Testis (tissue), 3 donors: Measurements from ENCODE around the gene SLC22A12. TPM values are rescaled to one million over a fixed set of nuclear protein-coding genes. Genes with fewer than 3 reads are reported as not detected.

ENCODE experiments used
- DNase-seq: peaks from one replicate; pipeline ENCODE4 v3.0.0-alpha.2; 2019
- H3K27ac ChIP-seq, 2 donors: fragments of 200-600 bp; sonication (generic); one replicate each; pipeline ENCODE4 v1.5.1; 2019
- H3K27me3 ChIP-seq: fragments of 200-600 bp; sonication (generic); one replicate; pipeline ENCODE4 v1.5.1; 2019
- H3K36me3 ChIP-seq: fragments of 200-600 bp; sonication (generic); one replicate; pipeline ENCODE4 v1.5.1; 2017; ENCODE audit warnings: low read depth; ENCODE audit errors: missing control alignments
- H3K4me1 ChIP-seq: fragments of 200-600 bp; sonication (generic); one replicate; pipeline ENCODE4 v1.5.1; 2019
- H3K4me3 ChIP-seq, 2 donors: fragments of 200-600 bp; sonication (generic); one replicate each; pipeline ENCODE4 v1.5.1; 2017 to 2019
- H3K9me3 ChIP-seq: fragments of 200-600 bp; sonication (generic); one replicate; pipeline ENCODE4 v1.5.1; 2017
- POLR2A ChIP-seq: fragments of 450-650 bp; IDR thresholded peaks from one replicate; pipeline ENCODE4 v1.6.1; 2017; ENCODE audit warnings: antibody characterized with exemption, mild to moderate bottlenecking, moderate library complexity
- WGBS, 2 donors: methylation state at CpG; one replicate each; pipeline ENCODE4 v1.1.5; 2018; 5-methylcytosine and 5-hydroxymethylcytosine counted together
- intact Hi-C: fragments of 100-400 bp; cut with DNase I; formaldehyde crosslinking; loops from one replicate; pipeline ENCODE4 v1.15.1; 2023; ENCODE audit warnings: low total_unique reads
- polyA plus RNA-seq: library from polyadenylated mRNA; stranded (reverse); fragments of 350-450 nt; fragmentation: Illumina TruSeq; extraction: RNeasy Lipid Tissue Mini Kit (QIAGEN cat#74804); gene quantifications from one replicate; pipeline ENCODE4 v1.2.3, GENCODE V29; 2014; ENCODE audit warnings: low read depth, low replicate concordance; ENCODE audit not compliant: insufficient read depth
- total RNA-seq, 2 donors: library from RNA; depleted of rRNA; stranded (reverse); fragments of >200 nt; gene quantifications; one replicate each; pipeline ENCODE4 v1.2.3, GENCODE V29; 2016
- TF ChIP-seq, protein P1 (sequence below), 3 experiments: fragments of 450-650 bp in 2 of 3; fragments of 200-600 bp in 1 of 3; sonication (generic) in 1 of 3; IDR thresholded peaks; one replicate each; pipeline ENCODE4 v1.5.1; 2016 to 2019; ENCODE audit warnings: antibody characterized with exemption in 3 of 3, mild to moderate bottlenecking in 2 of 3, moderate library complexity in 1 of 3

SLC22A12 gene
- total and polyA plus RNA-seq, 3 donors from 2014 or later: not detected

DNA sequence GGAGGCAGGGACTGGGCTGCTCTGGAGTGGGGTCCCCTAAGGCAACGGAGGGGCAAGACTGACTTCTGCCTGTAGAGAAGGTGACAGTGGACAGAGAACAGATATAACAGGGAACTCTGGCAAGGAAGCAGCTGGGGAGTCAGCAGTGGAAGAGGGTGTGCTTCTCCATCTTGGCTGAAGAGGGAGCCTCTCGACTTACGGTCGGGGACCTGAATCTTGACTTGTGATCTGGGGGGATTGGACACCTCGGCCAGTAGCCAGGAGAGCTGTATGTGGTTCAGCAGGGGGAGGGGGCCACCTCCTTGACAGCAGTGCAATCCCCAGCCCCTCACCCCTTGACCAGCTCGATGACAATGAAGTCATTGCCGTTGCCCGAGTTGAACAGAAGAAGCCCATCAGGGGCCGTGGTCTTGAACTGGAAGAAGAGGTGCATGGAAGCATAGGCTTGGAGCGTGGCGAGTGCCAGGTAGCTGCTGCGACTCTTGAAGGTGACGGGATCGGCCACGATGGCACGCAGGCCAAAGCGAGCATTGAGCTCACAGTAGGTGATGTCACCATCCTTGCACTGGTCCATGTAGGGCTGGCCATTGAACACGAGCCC is 60.0 kb downstream of the SLC22A12 start:
- Histone ChIP-seq H3K27ac (no peak overlapping the region), H3K27me3 (no peaks in the 10 kb centered on the region), H3K4me3 (no peak overlapping the region), H3K4me1 (peaks cover 10% of the 10 kb centered on the region), H3K9me3 (no peaks in the 10 kb centered on the region), H3K36me3 (no peaks in the 10 kb centered on the region)
- DNase-seq: no peak
- no peak for TF ChIP-seq POLR2A
- TF ChIP-seq, protein P1, sequence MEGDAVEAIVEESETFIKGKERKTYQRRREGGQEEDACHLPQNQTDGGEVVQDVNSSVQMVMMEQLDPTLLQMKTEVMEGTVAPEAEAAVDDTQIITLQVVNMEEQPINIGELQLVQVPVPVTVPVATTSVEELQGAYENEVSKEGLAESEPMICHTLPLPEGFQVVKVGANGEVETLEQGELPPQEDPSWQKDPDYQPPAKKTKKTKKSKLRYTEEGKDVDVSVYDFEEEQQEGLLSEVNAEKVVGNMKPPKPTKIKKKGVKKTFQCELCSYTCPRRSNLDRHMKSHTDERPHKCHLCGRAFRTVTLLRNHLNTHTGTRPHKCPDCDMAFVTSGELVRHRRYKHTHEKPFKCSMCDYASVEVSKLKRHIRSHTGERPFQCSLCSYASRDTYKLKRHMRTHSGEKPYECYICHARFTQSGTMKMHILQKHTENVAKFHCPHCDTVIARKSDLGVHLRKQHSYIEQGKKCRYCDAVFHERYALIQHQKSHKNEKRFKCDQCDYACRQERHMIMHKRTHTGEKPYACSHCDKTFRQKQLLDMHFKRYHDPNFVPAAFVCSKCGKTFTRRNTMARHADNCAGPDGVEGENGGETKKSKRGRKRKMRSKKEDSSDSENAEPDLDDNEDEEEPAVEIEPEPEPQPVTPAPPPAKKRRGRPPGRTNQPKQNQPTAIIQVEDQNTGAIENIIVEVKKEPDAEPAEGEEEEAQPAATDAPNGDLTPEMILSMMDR (IDR thresholded peaks at IDR 0.05): peak; percentile 23 to 51 (median 27)
- intact Hi-C loops: loop anchor here (5.0 kb wide), 1 partner anchor 99 kb away; no protein-coding TSS in a partner anchor
- 65 to 77% methylated on average over 18 of the region's 18 CpGs for WGBS, 2 donors

Other genes with a start within 250 kb of the SLC22A12 start
- 10 to 100 TPM; 15.6 TPM for gene RPS6KA4, start 232.1 kb upstream of the SLC22A12 start, total RNA-seq
- gene RPS6KA4, start 232.1 kb upstream of the SLC22A12 start, polyA plus RNA-seq: 9.2 TPM
- 1 to 10 TPM in 1 of 2 donors, under 1 TPM in 1; 0.63 to 1.2 TPM for gene SLC22A11, start 35.3 kb upstream of the SLC22A12 start, total RNA-seq
- gene SLC22A11, start 35.3 kb upstream of the SLC22A12 start, polyA plus RNA-seq: 1.7 TPM
- 10 to 100 TPM; 32.6 to 40.1 TPM for gene NRXN2, start 132.0 kb downstream of the SLC22A12 start, total RNA-seq
- gene NRXN2, start 132.0 kb downstream of the SLC22A12 start, polyA plus RNA-seq: 46.8 TPM
- 10 to 100 TPM; 24.0 to 26.3 TPM for gene RASGRP2, start 152.9 kb downstream of the SLC22A12 start, total RNA-seq
- gene RASGRP2, start 152.9 kb downstream of the SLC22A12 start, polyA plus RNA-seq: 14.4 TPM
- gene PYGM, start 168.8 kb downstream of the SLC22A12 start, total RNA-seq: 10 to 100 TPM; 12.1 to 14.4 TPM
- 14.2 TPM for gene PYGM, start 168.8 kb downstream of the SLC22A12 start, polyA plus RNA-seq
- 100 to 1,000 TPM; 431 to 499 TPM for gene SF1, start 187.3 kb downstream of the SLC22A12 start, total RNA-seq
- 455 TPM for gene SF1, start 187.3 kb downstream of the SLC22A12 start, polyA plus RNA-seq
- gene MAP4K2, start 212.0 kb downstream of the SLC22A12 start, total RNA-seq: 10 to 100 TPM; 27.7 to 29.8 TPM
- 14.9 TPM for gene MAP4K2, start 212.0 kb downstream of the SLC22A12 start, polyA plus RNA-seq
- 10 to 100 TPM; 36.7 to 40.8 TPM for gene MEN1, start 219.3 kb downstream of the SLC22A12 start, total RNA-seq
- gene MEN1, start 219.3 kb downstream of the SLC22A12 start, polyA plus RNA-seq: 29.7 TPM